B cell (primary cell): ENCODE results near the gene TMEM220.
"Not testable (repeated sequence)": the region's sequence is repeated elsewhere in the genome, so short reads cannot be mapped to it uniquely, and the experiment has no call there.

Experiments used
- CTCF ChIP-seq: fragments of 200-600 bp; IDR thresholded peaks from one replicate; pipeline ENCODE4 v1.8.0; 2022; ENCODE audit warnings: antibody characterized with exemption, mild to moderate bottlenecking
- EZH2 ChIP-seq: IDR thresholded peaks from 2 replicates; pipeline ENCODE4 v1.6.1; 2012; ENCODE audit warnings: borderline replicate concordance, low read depth, mild to moderate bottlenecking, moderate library complexity, low read length; ENCODE audit not compliant: insufficient read depth, poor library complexity, severe bottlenecking

GRCh38 chr17:10695875-10696407 lies 33.9 kb downstream of the TMEM220 start:
- TF ChIP-seq CTCF, EZH2: not testable (repeated sequence)
